Pancreas (tissue), 10 donors: ENCODE data around the gene LENG8. TPM values are rescaled to one million over a fixed set of nuclear protein-coding genes. Genes with fewer than 3 reads are reported as not detected.
A peak's percentile ranks its signal among the peaks of the same experiment; 100 is the strongest.

Experiments used
- ATAC-seq, 4 donors: fragments of 200-7000 bp; cut with Tn5 transposase; one replicate each; pipeline versions ENCODE4 v1.8.0 to v1.9.1; 2020; ENCODE audit warnings: mild to moderate bottlenecking in 4 of 4, moderate library complexity in 4 of 4
- DNase-seq, 6 donors: peaks; one replicate each; pipeline ENCODE4 v3.0.0-alpha.2; 2020
- FAIRE-seq: peaks from 2 replicates; lab custom pipeline; 2012; peaks lifted over from hg19 to GRCh38; lab: Jason Lieb, UNC
- H3K27ac ChIP-seq, 4 donors: fragments of 200-600 bp; sonication (generic); 1 replicate in 3 of 4; 2 replicates in 1 of 4; pipeline versions ENCODE4 v1.5.0 to v1.8.0; 2020
- H3K27me3 ChIP-seq, 4 donors: fragments of 200-600 bp; one replicate each; pipeline ENCODE4 v1.8.0; 2021
- H3K36me3 ChIP-seq, 3 donors: fragments of 200-600 bp; sonication (generic) in 1 of 3; one replicate each; pipeline versions ENCODE4 v1.5.0 to v1.8.0; 2020 to 2021
- H3K4me1 ChIP-seq, 3 donors: fragments of 200-600 bp; one replicate each; pipeline ENCODE4 v1.8.0; 2021
- H3K4me3 ChIP-seq, 4 donors: fragments of 200-600 bp; sonication (generic) in 2 of 4; one replicate each; pipeline versions ENCODE4 v1.5.0 to v1.8.0; 2020 to 2021
- H3K9me3 ChIP-seq, 4 donors: fragments of 200-600 bp; one replicate each; pipeline ENCODE4 v1.8.0; 2021
- CTCF ChIP-seq, 4 donors: fragments of 200-600 bp; sonication (generic) in 3 of 4; IDR thresholded peaks; one replicate each; pipeline versions ENCODE4 v1.5.0 to v1.8.0; 2021; ENCODE audit warnings: antibody characterized with exemption in 4 of 4
- WGBS, 2 donors: extraction: QIAGEN DNeasy Blood & Tissue Kit; methylation state at CpG; one replicate each; pipeline ENCODE4 v1.1.7; 2013; 5-methylcytosine and 5-hydroxymethylcytosine counted together
- intact Hi-C, 3 donors: fragments of 100-400 bp; cut with DNase I; formaldehyde crosslinking; loops; one replicate each; pipeline versions ENCODE4 v1.11.1 to v1.14.2; 2022
- polyA plus RNA-seq, 2 donors: library from polyadenylated mRNA; stranded (reverse); fragments of 200-250 nt; gene quantifications; one replicate each; pipeline ENCODE4 v1.2.3, GENCODE V29; 2013
- total RNA-seq, 6 donors: library from RNA; stranded (reverse); fragmentation: NEBNext Ultra II Directional in 4 of 6; extraction: Animal tissue kit (Norgen Biotek cat#: 25700) in 4 of 6; gene quantifications; one replicate each; pipeline versions ENCODE4 v1.2.1 to v1.2.4, GENCODE V29; 2021 to 2023
- donor health status: healthy with polysubstance abuse.
- donor health status: DM: no; HTN: no; CAD: no; lungs with moderate emphysema.
- donor health status: DM: no; HTN: no; CAD: no.
- donor health status: control.
- donor health status: control.
- donor health status: Bipolar disorder and iron deficiency.
- donor health status: DM: yes; HTN: yes; CAD: no.
- donor health status: DM: no; HTN: no; CAD: no.
- donor health status: DM: no; HTN: no; CAD: no.
- donor health status: DM: yes; HTN: yes; CAD: no.

The LENG8 gene
- total and polyA plus RNA-seq, 8 donors: 64.8 to 657 (median 142) TPM

GRCh38 chr19:54415901-54416673, 32.9 kb upstream of the LENG8 start:
- peak overlapping the region in 3 of 4 donors; percentile 27 to 44 (median 41) for H3K4me3 ChIP-seq
- 2 to 3% methylated on average over 23 to 28 of the region's 28 CpGs for WGBS, 2 donors
- ATAC-seq (no peak), FAIRE-seq (no peak), DNase-seq (peak in 1 of 6 donors; percentile 68)
- intact Hi-C loops: no loop called here
- no peaks in the 10 kb centered on the region for H3K36me3 ChIP-seq
- no peaks in the 10 kb centered on the region for H3K4me1 ChIP-seq
- TF ChIP-seq CTCF (IDR thresholded peaks at IDR 0.05): no peak
- H3K9me3 ChIP-seq: no peaks in the 10 kb centered on the region
- H3K27ac ChIP-seq: peak overlapping the region in 2 of 4 donors; percentile 46 to 63
- H3K27me3 ChIP-seq: peaks cover 0 to 9% (median 3%) of the 10 kb centered on the region in 4 donors

GRCh38 chr19:54416695-54417491, 32.1 kb upstream of the LENG8 start:
- ATAC-seq (no peak), FAIRE-seq (no peak), DNase-seq (peak in 1 of 6 donors; percentile 69)
- Histone ChIP-seq H3K27me3 (peaks cover 0 to 9% (median 3%) of the 10 kb centered on the region in 4 donors), H3K36me3 (no peaks in the 10 kb centered on the region), H3K4me1 (no peaks in the 10 kb centered on the region), H3K27ac (no peak overlapping the region), H3K9me3 (no peaks in the 10 kb centered on the region), H3K4me3 (peak overlapping the region in 2 of 4 donors; percentile 41 to 44)
- TF ChIP-seq CTCF (IDR thresholded peaks at IDR 0.05): no peak
- intact Hi-C loops: no loop called here
- 17 to 24% methylated on average over 38 to 44 of the region's 44 CpGs for WGBS, 2 donors

GRCh38 chr19:54418030-54418929, 30.7 kb upstream of the LENG8 start:
- no peaks in the 10 kb centered on the region for H3K36me3 ChIP-seq
- no peak for FAIRE-seq
- TF ChIP-seq CTCF (IDR thresholded peaks at IDR 0.05): no peak
- H3K4me3 ChIP-seq: no peak overlapping the region
- no peaks in the 10 kb centered on the region for H3K9me3 ChIP-seq
- intact Hi-C loops: no loop called here
- DNase-seq: no peak
- peak in 2 of 4 donors; percentile 7 to 31 for ATAC-seq
- H3K27me3 ChIP-seq: peaks cover 0 to 9% (median 3%) of the 10 kb centered on the region in 4 donors
- no peaks in the 10 kb centered on the region for H3K4me1 ChIP-seq
- WGBS, 2 donors: 24 to 30% methylated on average over 24 to 25 of the region's 25 CpGs
- peak overlapping the region in 3 of 4 donors; percentile 34 to 76 (median 66) for H3K27ac ChIP-seq

GRCh38 chr19:54418930-54419800, 29.8 kb upstream of the LENG8 start:
- Histone ChIP-seq H3K36me3 (no peaks in the 10 kb centered on the region), H3K9me3 (no peaks in the 10 kb centered on the region), H3K4me3 (no peak overlapping the region), H3K4me1 (no peaks in the 10 kb centered on the region), H3K27ac (peak overlapping the region in 3 of 4 donors; percentile 66 to 76 (median 76)), H3K27me3 (peaks cover 0 to 9% (median 3%) of the 10 kb centered on the region in 4 donors)
- no peak for ATAC-seq
- no peak for TF ChIP-seq CTCF (IDR thresholded peaks at IDR 0.05)
- WGBS, 2 donors: 62% methylated on average over 25 to 26 of the region's 26 CpGs
- intact Hi-C loops: no loop called here
- FAIRE-seq: no peak
- DNase-seq: no peak
